Spleen (tissue), 7 donors: ENCODE results near the gene COL1A1.

Experiments used
- CTCF ChIP-seq, 11 experiments: fragments of 200-600 bp in 7 of 11; fragments of 450-650 bp in 4 of 11; sonication (generic) in 4 of 11; IDR thresholded peaks in 8 of 11; conservative IDR thresholded peaks in 3 of 11; 1 replicate in 7 of 11; 2 replicates in 4 of 11; pipeline versions ENCODE4 v1.4.0 to v1.8.0; 2016 to 2021; ENCODE audit warnings: antibody characterized with exemption in 11 of 11, inconsistent platforms in 4 of 11, mild to moderate bottlenecking in 1 of 11
- POLR2A ChIP-seq, 3 donors: fragments of 450-650 bp; IDR thresholded peaks; one replicate each; pipeline ENCODE4 v1.5.1; 2017; ENCODE audit warnings: antibody characterized with exemption in 3 of 3, mild to moderate bottlenecking in 1 of 3
- donor health status: DM: no; HTN: no; CAD: no; lungs with moderate emphysema.
- donor health status: DM: no; HTN: no; CAD: no.
- donor health status: DM: no; HTN: no; CAD: no.

- TF ChIP-seq CTCF (IDR thresholded peaks at IDR 0.05 in 8 of 11, conservative IDR thresholded peaks at IDR 0.05 in 3 of 11), result no peak
- TF ChIP-seq POLR2A (IDR thresholded peaks at IDR 0.05), result no peak
These were observed 8.7 kb downstream of the COL1A1 start for GRCh38 chr17:50192618-50193291.
